Epidermal melanocyte (primary cell): ENCODE data around the gene SCARB1.

Experiments
- DNase-seq: peaks from one replicate; pipeline ENCODE4 v3.0.0; 2011; ENCODE audit warnings: low spot score; ENCODE audit not compliant: insufficient read length

SCARB1 gene

GRCh38 chr12:124823272-124823970, 40.2 kb downstream of the SCARB1 start:
- no peak for DNase-seq

- no peak for DNase-seq
Observed at GRCh38 chr12:124822218-124822617, 41.4 kb downstream of the SCARB1 start.

- peak; percentile 72 for DNase-seq
Observed at GRCh38 chr12:124821252-124822200, 42.1 kb downstream of the SCARB1 start.

GRCh38 chr12:124820199-124820598, 43.5 kb downstream of the SCARB1 start:
- no peak for DNase-seq

- no peak for DNase-seq
Observed at GRCh38 chr12:124819525-124819924, 44.1 kb downstream of the SCARB1 start.

GRCh38 chr12:124819080-124819479, 44.6 kb downstream of the SCARB1 start:
- DNase-seq: no peak

- no peak for DNase-seq
Observed at GRCh38 chr12:124817076-124818000, 46.3 kb downstream of the SCARB1 start.

- no peak for DNase-seq
Observed at GRCh38 chr12:124816295-124816854, 47.3 kb downstream of the SCARB1 start.

- DNase-seq: peak; percentile 60
Observed at GRCh38 chr12:124814741-124815613, 48.7 kb downstream of the SCARB1 start.

GRCh38 chr12:124813782-124814181, 49.9 kb downstream of the SCARB1 start:
- no peak for DNase-seq

- DNase-seq: no peak
Observed at GRCh38 chr12:124812979-124813378, 50.7 kb downstream of the SCARB1 start.

- no peak for DNase-seq
Observed at GRCh38 chr12:124812356-124812755, 51.3 kb downstream of the SCARB1 start.

- no peak for DNase-seq
Observed at GRCh38 chr12:124811633-124812032, 52.0 kb downstream of the SCARB1 start.

- no peak for DNase-seq
Observed at GRCh38 chr12:124809878-124810277, 53.8 kb downstream of the SCARB1 start.

- no peak for DNase-seq
Observed at GRCh38 chr12:124809391-124809790, 54.3 kb downstream of the SCARB1 start.

GRCh38 chr12:124808272-124808671, 55.4 kb downstream of the SCARB1 start:
- no peak for DNase-seq

- DNase-seq: no peak
Observed at GRCh38 chr12:124805876-124806668, 57.6 kb downstream of the SCARB1 start.

GRCh38 chr12:124805050-124805449, 58.6 kb downstream of the SCARB1 start:
- no peak for DNase-seq

GRCh38 chr12:124804011-124804621, 59.5 kb downstream of the SCARB1 start:
- no peak for DNase-seq
